Kidney (tissue), 14 donors: Measurements from ENCODE around the gene GPATCH2. TPM values are rescaled to one million over a fixed set of nuclear protein-coding genes. Genes with fewer than 3 reads are reported as not detected.
"Not testable (repeated sequence)": the region's sequence is repeated elsewhere in the genome, so short reads cannot be mapped to it uniquely, and the experiment has no call there.

ENCODE experiments used
- DNase-seq, 5 donors: peaks; one replicate each; pipeline ENCODE4 v3.0.0-alpha.2; 2013 to 2020
- FAIRE-seq: peaks from 2 replicates; lab custom pipeline; 2012; peaks lifted over from hg19 to GRCh38; lab: Jason Lieb, UNC
- H3K27ac ChIP-seq, 2 donors: one replicate each; pipeline ENCODE4 v1.7.0; 2013; ENCODE audit warnings: low read depth in 2 of 2, low read length in 2 of 2, inconsistent platforms in 1 of 2
- H3K27me3 ChIP-seq: one replicate; pipeline ENCODE4 v1.7.1; 2013; ENCODE audit warnings: low read length, inconsistent platforms; ENCODE audit not compliant: control insufficient read depth, insufficient read depth
- H3K36me3 ChIP-seq, 3 donors: one replicate each; pipeline versions ENCODE4 v1.7.0 to v1.7.1; 2013; ENCODE audit warnings: low read length in 3 of 3, control low read depth in 1 of 3, inconsistent platforms in 1 of 3; ENCODE audit not compliant: insufficient read depth in 3 of 3, control insufficient read depth in 2 of 3
- H3K4me1 ChIP-seq, 3 donors: one replicate each; pipeline versions ENCODE4 v1.7.0 to v1.7.1; 2013; ENCODE audit warnings: low read length in 3 of 3, inconsistent platforms in 1 of 3, low read depth in 1 of 3; ENCODE audit not compliant: control insufficient read depth in 2 of 3, insufficient read depth in 2 of 3
- H3K4me3 ChIP-seq, 3 donors: one replicate each; pipeline versions ENCODE4 v1.7.0 to v1.8.1; 2013; ENCODE audit warnings: low read length in 3 of 3, control low read depth in 1 of 3, inconsistent platforms in 1 of 3
- H3K9ac ChIP-seq, 3 donors: one replicate each; pipeline versions ENCODE4 v1.7.0 to v1.7.1; 2013; ENCODE audit warnings: low read length in 3 of 3, control low read depth in 1 of 3, inconsistent platforms in 1 of 3
- H3K9me3 ChIP-seq, 3 donors: one replicate each; pipeline versions ENCODE4 v1.7.0 to v1.7.1; 2013; ENCODE audit warnings: low read length in 3 of 3, control low read depth in 1 of 3, inconsistent platforms in 1 of 3; ENCODE audit not compliant: control insufficient read depth in 2 of 3, insufficient read depth in 1 of 3
- CTCF ChIP-seq: IDR thresholded peaks from 3 replicates; pipeline ENCODE4 v1.5.1; 2012; ENCODE audit warnings: mild to moderate bottlenecking, moderate library complexity, borderline replicate concordance; ENCODE audit not compliant: insufficient read depth; ENCODE audit errors: extremely low read depth
- intact Hi-C: fragments of 100-400 bp; cut with DNase I; formaldehyde crosslinking; loops from one replicate; pipeline ENCODE4 v1.11.1; 2022
- polyA plus RNA-seq: library from polyadenylated mRNA; stranded (reverse); fragments of 350-450 nt; fragmentation: Illumina TruSeq; extraction: RNeasy Lipid Tissue Mini Kit (QIAGEN cat#74804); gene quantifications from one replicate; pipeline ENCODE4 v1.2.3, GENCODE V29; 2014; ENCODE audit warnings: low read depth, low replicate concordance; ENCODE audit not compliant: insufficient read depth
- total RNA-seq: library from RNA; stranded (reverse); fragmentation: NEBNext Ultra II Directional; extraction: Animal tissue kit (Norgen Biotek cat#: 25700); gene quantifications from one replicate; pipeline ENCODE4 v1.2.1, GENCODE V29; 2021
- donor health status: control.
- donor health status: control.
- donor health status: control.
- donor health status: control.
- donor health status: control.
- donor health status: DM: yes; HTN: yes; CAD: no.
- donor health status: Normal renal cell carcinoma (clear cell type).

Gene GPATCH2
- total and polyA plus RNA-seq, 2 donors from 2014 or later: 3.9 to 18.7 TPM

DNA sequence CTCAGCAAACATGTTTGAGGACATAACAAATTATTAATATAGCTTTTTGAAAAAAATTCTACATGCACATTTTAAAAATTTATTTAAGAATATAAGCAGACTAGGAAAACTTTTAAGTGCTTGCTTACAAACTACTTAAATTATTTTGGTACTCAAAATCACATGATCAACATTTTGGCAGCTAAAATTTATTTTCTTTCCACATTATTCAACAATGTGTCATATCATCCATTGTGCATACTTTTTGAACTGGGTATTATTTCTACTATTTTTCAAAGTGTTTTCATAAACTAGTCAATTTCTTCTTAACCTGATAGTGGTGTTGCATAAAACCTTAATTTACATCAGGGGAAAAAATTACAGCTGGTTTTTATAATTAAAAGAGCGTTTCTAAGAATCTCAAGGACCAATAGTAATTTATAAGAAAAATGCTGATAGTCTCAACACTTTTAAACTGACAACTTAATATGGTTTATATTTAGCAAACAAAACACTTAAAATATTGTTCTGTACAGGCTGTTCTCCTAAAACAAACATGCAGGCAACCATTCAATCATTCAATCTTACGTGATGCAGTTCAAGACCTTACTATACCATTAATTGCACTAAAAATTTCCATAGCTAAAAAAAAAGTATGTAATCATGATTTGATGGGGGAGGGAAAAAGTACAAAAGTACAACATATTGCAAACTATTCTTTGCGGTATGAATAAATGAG lies 105.0 kb downstream of the GPATCH2 start:
- no peaks in the 10 kb centered on the region for H3K27me3 ChIP-seq
- no peak overlapping the region for H3K4me3 ChIP-seq
- FAIRE-seq: no peak
- no peaks in the 10 kb centered on the region for H3K36me3 ChIP-seq
- intact Hi-C loops: no loop called here
- no peak for TF ChIP-seq CTCF
- H3K4me1 ChIP-seq: no peaks in the 10 kb centered on the region
- no peak overlapping the region for H3K9ac ChIP-seq
- H3K27ac ChIP-seq: no peak overlapping the region
- no peak for DNase-seq
- H3K9me3 ChIP-seq: no peaks in the 10 kb centered on the region

DNA sequence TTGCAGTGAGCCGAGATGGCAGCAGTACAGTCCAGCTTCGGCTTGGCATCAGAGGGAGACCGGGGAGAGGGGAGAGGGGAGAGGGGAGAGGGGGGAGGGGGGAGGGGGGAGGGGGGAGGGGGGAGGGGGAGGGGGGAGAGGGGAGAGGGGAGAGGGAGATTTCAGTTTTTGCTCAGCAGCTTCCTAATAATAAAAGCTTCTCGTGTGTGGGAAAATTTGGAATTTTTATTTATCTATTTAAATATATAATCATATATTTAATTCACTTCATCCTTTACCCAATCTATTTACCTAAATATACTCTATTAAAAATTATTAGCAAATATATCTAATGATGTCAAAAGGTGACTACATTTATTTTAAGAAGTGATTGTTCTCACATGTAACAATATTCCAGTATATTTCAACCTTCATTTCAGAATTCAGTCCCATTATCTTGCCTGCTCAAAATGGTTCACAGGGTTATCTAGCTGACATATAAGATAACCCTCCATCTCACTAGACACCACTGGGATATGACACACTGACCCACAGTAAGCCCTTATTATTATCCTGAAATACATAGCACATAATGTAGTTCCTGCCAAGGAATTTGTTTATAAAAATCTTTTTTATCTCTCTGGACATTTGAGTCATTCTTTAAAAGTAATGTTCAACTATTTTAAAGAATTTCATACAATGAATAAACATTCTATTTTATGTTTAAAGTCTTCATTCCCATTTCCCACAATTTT lies 105.9 kb downstream of the GPATCH2 start:
- intact Hi-C loops: no loop called here

DNA sequence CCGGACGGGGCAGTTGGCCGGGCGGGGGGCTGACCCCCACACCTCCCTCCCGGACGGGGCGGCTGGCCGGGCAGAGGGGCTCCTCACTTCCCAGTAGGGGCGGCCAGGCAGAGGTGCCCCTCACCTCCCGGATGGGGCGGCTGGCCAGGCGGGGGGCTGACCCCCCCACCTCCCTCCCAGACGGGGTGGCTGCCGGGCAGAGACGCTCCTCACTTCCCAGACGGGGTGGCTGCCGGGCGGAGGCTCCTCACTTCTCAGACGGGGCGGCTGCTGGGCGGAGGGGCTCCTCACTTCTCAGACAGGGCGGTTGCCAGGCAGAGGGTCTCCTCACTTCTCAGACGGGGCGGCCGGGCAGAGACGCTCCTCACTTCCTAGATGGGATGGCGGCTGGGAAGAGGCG lies 107.0 kb downstream of the GPATCH2 start:
- H3K27me3 ChIP-seq, H3K4me1 ChIP-seq, H3K36me3 ChIP-seq, H3K4me3 ChIP-seq, H3K27ac ChIP-seq, H3K9ac ChIP-seq, intact Hi-C loops, H3K9me3 ChIP-seq, FAIRE-seq: not testable (repeated sequence)
- DNase-seq: peak in 1 of 5 donors; percentile 64

More for the DNA sequence above, 105.9 kb downstream of the GPATCH2 start:
- Histone ChIP-seq H3K27me3 (no peaks in the 10 kb centered on the region), H3K9me3 (no peaks in the 10 kb centered on the region), H3K4me1 (no peaks in the 10 kb centered on the region), H3K27ac (no peak overlapping the region), H3K4me3 (no peak overlapping the region), H3K36me3 (no peaks in the 10 kb centered on the region), H3K9ac (no peak overlapping the region)
- TF ChIP-seq CTCF: no peak
- FAIRE-seq (peak; percentile 29), DNase-seq (no peak)

- H3K4me1 ChIP-seq: no peaks in the 10 kb centered on the region
- no peaks in the 10 kb centered on the region for H3K36me3 ChIP-seq
- no peak for TF ChIP-seq CTCF
- intact Hi-C loops: no loop called here
- no peak overlapping the region for H3K9ac ChIP-seq
- peak in 2 of 5 donors; percentile 15 to 24 for DNase-seq
- FAIRE-seq: no peak
- no peak overlapping the region for H3K4me3 ChIP-seq
- H3K27me3 ChIP-seq: no peaks in the 10 kb centered on the region
- no peaks in the 10 kb centered on the region for H3K9me3 ChIP-seq
- H3K27ac ChIP-seq: no peak overlapping the region
These were observed 108.6 kb downstream of the GPATCH2 start for GRCh38 chr1:217522277-217522676.
